Measurements from ENCODE around the gene SMIM38.

DNA sequence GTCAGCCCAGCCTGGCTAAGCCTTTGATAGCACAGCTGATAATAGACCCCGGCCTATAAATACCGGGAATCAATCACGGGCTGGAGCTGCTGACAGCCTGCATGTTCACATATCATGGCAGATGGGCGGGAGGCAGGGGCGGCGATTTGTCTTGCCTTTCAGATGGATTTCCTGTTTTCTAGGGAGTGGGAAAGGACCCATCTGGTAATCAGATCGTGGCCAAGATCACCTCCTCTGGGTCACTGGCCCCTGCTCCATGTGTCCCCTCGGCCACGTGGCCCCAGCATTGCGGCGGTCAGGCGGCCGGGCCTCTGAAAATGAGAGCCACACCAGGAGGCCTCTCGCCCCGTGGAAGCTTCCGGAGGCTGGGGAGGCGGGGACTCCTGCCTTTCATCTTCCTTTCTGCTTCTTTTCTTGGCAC, 36.6 kb downstream of the SMIM38 start:
- TF ChIP-seq, protein P1, sequence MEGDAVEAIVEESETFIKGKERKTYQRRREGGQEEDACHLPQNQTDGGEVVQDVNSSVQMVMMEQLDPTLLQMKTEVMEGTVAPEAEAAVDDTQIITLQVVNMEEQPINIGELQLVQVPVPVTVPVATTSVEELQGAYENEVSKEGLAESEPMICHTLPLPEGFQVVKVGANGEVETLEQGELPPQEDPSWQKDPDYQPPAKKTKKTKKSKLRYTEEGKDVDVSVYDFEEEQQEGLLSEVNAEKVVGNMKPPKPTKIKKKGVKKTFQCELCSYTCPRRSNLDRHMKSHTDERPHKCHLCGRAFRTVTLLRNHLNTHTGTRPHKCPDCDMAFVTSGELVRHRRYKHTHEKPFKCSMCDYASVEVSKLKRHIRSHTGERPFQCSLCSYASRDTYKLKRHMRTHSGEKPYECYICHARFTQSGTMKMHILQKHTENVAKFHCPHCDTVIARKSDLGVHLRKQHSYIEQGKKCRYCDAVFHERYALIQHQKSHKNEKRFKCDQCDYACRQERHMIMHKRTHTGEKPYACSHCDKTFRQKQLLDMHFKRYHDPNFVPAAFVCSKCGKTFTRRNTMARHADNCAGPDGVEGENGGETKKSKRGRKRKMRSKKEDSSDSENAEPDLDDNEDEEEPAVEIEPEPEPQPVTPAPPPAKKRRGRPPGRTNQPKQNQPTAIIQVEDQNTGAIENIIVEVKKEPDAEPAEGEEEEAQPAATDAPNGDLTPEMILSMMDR (IDR thresholded peaks at IDR 0.05; ENCODE audit: low read depth, low read length, missing input control) = no peak
- no peak for TF ChIP-seq FOXA1 (IDR thresholded peaks at IDR 0.05)
- TF ChIP-seq, protein P2, sequence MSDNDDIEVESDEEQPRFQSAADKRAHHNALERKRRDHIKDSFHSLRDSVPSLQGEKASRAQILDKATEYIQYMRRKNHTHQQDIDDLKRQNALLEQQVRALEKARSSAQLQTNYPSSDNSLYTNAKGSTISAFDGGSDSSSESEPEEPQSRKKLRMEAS (IDR thresholded peaks at IDR 0.05) = no peak
- TF ChIP-seq, protein P3, sequence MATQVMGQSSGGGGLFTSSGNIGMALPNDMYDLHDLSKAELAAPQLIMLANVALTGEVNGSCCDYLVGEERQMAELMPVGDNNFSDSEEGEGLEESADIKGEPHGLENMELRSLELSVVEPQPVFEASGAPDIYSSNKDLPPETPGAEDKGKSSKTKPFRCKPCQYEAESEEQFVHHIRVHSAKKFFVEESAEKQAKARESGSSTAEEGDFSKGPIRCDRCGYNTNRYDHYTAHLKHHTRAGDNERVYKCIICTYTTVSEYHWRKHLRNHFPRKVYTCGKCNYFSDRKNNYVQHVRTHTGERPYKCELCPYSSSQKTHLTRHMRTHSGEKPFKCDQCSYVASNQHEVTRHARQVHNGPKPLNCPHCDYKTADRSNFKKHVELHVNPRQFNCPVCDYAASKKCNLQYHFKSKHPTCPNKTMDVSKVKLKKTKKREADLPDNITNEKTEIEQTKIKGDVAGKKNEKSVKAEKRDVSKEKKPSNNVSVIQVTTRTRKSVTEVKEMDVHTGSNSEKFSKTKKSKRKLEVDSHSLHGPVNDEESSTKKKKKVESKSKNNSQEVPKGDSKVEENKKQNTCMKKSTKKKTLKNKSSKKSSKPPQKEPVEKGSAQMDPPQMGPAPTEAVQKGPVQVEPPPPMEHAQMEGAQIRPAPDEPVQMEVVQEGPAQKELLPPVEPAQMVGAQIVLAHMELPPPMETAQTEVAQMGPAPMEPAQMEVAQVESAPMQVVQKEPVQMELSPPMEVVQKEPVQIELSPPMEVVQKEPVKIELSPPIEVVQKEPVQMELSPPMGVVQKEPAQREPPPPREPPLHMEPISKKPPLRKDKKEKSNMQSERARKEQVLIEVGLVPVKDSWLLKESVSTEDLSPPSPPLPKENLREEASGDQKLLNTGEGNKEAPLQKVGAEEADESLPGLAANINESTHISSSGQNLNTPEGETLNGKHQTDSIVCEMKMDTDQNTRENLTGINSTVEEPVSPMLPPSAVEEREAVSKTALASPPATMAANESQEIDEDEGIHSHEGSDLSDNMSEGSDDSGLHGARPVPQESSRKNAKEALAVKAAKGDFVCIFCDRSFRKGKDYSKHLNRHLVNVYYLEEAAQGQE (IDR thresholded peaks at IDR 0.05) = no peak
- no peak for TF ChIP-seq JUND (IDR thresholded peaks at IDR 0.05)
- no peak for TF ChIP-seq RAD21 (IDR thresholded peaks at IDR 0.05)
- TF ChIP-seq, protein P4, sequence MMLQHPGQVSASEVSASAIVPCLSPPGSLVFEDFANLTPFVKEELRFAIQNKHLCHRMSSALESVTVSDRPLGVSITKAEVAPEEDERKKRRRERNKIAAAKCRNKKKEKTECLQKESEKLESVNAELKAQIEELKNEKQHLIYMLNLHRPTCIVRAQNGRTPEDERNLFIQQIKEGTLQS (IDR thresholded peaks at IDR 0.05) = no peak
- TF ChIP-seq, protein P5, sequence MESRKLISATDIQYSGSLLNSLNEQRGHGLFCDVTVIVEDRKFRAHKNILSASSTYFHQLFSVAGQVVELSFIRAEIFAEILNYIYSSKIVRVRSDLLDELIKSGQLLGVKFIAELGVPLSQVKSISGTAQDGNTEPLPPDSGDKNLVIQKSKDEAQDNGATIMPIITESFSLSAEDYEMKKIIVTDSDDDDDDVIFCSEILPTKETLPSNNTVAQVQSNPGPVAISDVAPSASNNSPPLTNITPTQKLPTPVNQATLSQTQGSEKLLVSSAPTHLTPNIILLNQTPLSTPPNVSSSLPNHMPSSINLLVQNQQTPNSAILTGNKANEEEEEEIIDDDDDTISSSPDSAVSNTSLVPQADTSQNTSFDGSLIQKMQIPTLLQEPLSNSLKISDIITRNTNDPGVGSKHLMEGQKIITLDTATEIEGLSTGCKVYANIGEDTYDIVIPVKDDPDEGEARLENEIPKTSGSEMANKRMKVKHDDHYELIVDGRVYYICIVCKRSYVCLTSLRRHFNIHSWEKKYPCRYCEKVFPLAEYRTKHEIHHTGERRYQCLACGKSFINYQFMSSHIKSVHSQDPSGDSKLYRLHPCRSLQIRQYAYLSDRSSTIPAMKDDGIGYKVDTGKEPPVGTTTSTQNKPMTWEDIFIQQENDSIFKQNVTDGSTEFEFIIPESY (IDR thresholded peaks at IDR 0.05) = no peak
- no peak for TF ChIP-seq TAF1 (conservative IDR thresholded peaks at IDR 0.05)
- TF ChIP-seq SP1 (IDR thresholded peaks at IDR 0.05) = no peak
- TF ChIP-seq YY1 (IDR thresholded peaks at IDR 0.05) = no peak
